ENCODE measurements around the gene EXOC7.

Gene EXOC7

GRCh38 chr17:76138234-76138895 is 34.8 kb upstream of the EXOC7 start:
- DNase-seq, result no peak

- DNase-seq, result no peak
These were observed 34.0 kb upstream of the EXOC7 start for GRCh38 chr17:76137351-76138233.

DNA sequence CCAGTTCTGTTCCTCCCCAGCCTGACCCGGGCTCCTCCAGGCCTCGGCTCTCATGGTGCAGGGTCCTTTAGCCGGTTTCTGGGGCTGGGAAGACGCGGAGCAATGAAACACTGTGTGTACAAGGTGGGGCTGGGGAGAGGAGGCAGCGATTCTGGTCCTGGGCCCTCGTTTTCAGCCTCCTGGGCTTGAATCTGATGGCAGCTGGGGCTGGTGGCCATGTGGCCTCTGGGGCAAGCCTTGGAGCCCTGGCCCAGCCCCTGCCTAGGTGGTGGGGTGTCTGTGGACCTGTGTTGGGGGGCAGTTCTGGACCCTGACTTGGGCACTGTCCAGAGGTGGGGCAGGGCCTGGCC is 33.4 kb upstream of the EXOC7 start:
- DNase-seq, result no peak

DNA sequence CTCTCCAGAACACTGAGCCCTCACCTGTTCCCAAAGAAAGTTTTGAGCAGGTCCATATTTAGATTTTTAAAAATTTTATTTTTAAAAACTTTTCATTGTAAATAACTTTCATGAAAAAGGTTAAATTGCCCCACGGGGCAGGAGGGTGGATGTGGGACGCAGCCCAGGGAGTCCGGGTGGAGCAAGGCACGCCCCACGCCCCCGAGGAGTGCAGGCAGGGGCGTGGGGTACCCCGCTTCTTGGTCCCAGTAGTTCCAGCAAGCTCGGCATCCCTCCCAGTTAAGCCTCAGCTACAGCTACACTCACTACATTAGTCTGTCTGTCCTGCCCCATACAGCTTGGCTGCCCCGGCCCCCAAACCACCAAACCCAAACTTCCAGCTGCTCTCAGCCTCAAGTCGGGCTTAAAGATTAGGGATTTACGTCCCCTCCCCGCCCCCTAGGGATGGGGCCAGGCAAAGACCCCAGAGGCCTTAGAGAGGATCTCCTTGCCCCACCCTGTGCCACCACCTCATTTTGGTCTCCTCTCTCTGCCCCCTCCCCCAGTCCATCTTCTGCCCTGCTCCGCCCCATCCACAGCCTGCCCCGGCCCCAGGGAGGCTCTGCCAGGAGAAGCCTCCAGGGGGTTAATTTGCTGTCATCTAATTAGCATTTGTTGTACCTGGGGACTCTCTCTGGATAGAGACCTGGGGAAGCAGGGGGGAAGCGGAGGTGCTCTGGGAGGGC is 32.9 kb upstream of the EXOC7 start:
- no peak for DNase-seq

GRCh38 chr17:76135810-76136188 is 32.2 kb upstream of the EXOC7 start:
- DNase-seq, result no peak

DNA sequence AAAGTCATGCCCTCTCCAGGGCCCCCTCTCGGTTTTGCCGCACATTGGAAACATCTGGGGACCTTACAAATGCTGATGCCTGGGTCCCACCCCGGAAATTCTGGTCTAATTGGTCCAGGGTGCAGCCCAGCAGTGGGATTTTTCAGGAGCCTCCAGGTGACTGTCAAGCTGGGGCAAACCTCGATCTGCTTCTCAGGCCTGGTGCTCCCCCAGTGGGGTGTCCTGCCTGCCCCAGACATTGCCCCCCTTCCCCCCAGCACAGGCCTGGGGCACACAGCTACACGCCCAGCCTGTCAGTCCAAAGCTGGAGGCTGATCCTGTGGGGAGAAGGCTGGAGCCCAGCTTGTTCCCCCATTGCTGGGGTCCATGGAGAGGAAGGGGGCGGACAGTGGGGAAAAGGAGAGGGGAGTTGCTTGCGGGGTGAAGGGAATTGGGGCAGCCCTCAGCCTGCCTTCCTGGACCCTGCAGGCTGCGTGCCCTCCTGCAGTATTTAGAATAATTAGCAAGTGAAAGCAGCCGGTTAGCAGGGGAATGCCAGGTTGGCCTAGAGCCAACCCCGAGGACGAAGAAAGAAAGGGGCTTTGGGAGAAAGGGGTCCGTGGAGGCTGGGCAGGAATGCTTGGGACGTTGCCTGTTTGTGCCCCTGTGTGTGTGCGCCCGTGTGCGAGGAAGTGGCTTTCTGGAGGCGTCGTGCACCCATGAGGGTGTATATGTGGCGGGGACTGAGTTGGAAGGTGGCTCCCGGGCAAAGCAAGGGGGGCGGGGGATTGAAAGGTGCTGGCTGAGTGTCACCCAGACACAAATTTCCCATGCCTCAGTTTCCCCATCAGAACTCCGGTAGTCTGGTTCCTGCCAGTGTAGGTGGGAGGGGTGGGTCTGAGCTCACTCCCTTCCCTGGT is 31.6 kb upstream of the EXOC7 start:
- DNase-seq, result peak; percentile 39

GRCh38 chr17:76132574-76133338 is 29.2 kb upstream of the EXOC7 start:
- DNase-seq, result no peak

DNA sequence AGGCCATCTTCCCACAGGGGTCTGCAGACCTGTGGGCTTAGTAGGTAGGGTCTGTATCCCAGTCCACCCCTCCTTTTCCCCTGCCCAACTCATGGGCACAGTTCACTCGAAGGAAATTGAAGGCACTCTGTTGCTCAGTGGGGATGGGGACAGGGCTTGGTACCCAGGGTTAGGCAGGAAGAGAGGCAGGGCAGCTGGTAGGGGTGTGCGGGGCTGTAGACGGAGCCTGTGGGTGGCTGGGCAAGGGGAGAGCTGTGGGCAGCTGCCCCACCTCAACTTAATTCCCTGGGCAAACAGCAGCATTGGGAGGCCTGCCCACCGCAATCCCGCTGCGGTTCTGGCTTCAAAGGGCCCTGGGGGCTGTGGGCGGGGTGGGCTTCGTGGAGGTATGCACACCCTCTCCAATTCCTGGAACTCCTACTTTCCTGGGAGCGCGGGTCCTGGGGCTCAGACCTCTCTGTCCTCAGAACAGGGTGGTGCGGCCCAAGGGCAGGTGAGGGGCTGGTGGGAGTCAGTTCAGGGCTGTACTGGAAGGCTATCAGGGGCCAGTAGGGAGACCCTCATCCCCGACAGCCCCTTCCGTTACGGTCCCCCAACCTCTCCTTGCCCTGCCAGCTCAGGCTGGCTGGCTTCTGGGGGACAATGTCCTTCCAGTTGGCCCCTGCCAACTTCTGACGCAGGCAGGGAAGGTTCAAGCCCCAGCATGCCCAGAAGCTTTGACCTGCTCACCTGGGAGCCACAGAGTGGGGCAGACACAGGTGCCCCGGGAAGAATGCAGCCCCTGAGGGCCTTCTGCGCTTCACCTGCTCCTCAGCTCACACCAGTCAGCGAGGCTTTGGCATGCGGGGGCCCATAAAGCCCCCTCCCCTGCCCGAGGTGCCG is 28.3 kb upstream of the EXOC7 start:
- no peak for DNase-seq

- DNase-seq, result no peak
These were observed 27.6 kb upstream of the EXOC7 start for GRCh38 chr17:76131051-76131691.

DNA sequence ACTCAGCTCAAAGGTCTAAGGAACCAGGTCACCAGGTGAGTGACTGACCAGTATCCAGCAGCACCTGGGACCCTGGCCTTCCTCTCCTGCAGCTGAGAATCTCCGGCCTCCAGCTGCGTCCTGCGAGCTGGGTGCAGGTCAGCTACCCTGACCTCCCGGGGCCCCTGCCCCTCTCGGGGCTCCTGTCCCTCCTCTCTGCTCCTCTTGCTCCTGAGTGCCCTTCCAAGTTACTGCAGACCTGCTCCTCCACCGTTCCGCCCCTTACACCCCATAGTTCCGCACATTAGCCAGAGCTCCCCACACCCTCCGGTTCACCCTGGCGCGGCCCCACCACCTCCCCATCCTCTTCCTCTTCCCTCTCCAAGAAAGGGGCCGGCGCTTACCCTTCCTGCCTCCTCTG is 26.9 kb upstream of the EXOC7 start:
- no peak for DNase-seq

DNA sequence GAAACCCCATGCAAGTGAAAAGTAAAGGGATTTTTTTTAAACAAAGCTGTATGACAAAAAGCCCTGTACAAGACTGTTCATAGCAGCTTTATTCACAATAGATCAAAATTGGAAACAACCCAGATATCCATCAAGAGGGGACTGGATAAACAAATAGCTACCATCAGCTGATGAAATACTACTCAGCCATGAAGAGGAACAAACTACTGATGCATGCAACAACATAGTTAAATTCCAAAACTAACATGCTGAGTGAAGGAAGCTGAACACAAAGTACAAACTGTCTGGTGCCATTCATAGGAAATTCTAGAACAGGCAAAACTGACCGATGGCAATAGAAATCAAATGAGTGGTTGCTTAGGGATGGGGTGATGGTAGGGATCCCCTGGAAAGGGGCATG is 22.3 kb upstream of the EXOC7 start:
- no peak for DNase-seq

DNA sequence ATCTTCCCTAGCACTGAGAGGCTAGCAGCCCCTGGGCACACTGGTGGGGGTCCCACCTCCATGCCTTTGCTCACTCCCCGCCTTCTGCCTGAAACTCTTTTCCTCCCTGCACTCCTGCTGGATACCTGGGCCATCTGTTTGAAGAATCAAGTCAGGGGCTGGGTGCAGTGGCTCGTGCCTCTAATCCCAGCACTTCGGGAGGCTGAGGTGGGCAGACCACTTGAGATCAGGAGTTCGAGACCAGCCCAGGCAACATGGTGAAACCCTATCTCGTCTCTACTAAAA is 21.7 kb upstream of the EXOC7 start:
- no peak for DNase-seq

GRCh38 chr17:76124582-76125390 is 21.2 kb upstream of the EXOC7 start:
- no peak for DNase-seq

DNA sequence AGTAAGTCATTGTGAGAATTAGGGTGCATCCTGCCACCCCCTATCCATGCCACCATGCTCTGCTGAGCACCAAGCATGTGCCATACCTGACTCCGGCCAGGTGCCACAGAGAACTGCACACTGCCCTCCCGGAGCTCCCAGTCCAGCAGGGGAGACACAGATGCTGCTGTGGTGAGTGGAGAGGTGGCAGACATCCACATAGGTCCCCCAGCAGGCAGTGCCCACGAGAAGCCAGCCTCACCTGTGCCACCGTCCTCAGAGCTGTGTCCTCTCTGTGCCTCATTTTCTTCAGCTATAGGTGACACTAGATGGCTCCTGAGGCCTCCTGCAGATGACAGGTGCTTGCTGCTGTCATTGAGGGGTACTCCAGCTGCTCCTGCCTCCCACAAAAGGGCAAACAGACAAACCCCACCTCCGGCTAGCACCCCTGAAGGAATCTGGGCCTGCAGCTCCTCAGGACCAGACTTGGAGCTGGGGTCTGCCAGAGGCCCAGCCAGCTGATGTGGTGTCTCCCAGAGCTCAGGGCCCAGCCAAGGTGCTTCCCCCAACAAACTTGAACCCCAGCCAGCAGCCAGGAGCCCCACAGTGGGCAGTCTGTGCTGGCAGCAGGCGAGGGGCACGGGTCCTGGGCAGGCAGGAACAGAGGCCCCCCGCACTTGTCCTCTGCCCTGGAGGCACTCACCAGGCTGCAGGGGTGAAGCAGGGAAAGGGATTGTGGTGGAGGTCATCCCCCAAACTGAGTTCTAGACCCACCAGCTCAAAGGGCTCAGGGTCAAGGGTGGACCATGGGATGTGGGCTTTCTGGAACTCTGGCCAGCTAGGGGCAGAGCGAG is 20.4 kb upstream of the EXOC7 start:
- DNase-seq, result no peak

- DNase-seq, result no peak
These were observed 19.6 kb upstream of the EXOC7 start for GRCh38 chr17:76123191-76123499.

GRCh38 chr17:76122431-76123190 is 19.0 kb upstream of the EXOC7 start:
- DNase-seq, result no peak

GRCh38 chr17:76121932-76122430 is 18.4 kb upstream of the EXOC7 start:
- DNase-seq, result peak; percentile 43

DNA sequence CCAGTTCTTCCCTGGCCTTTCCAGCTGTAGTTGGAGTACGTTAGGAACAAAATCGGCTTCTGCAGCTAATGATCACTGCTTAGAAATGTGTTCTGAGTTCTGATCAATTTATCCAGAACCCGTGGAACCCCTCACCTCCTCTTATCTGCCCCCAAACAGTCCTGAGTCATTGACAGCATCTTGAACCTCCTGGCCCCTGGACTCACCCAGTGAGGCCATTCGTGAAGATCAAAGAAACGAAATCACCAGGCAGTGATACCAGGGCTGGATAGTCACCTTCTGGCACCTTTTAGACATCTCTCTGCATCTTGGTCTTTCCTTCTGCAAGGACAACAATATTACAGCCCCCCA is 17.0 kb upstream of the EXOC7 start:
- no peak for DNase-seq
